GM23338 (cell line): ENCODE results near the gene INCA1. TPM values are rescaled to one million over a fixed set of nuclear protein-coding genes. Genes with fewer than 3 reads are reported as not detected.

Experiments
- EZH2phosphoT487 ChIP-seq: fragments of 200-600 bp; sonication (generic); IDR thresholded peaks from one replicate; pipeline ENCODE4 v1.8.1; 2018; ENCODE audit warnings: antibody characterized with exemption; ENCODE audit not compliant: unreplicated experiment
- JUNB ChIP-seq: IDR thresholded peaks from one replicate; pipeline ENCODE4 v1.6.1; 2016; ENCODE audit warnings: antibody characterized with exemption; ENCODE audit not compliant: unreplicated experiment
- POLR2AphosphoS5 ChIP-seq: IDR thresholded peaks from 2 replicates; pipeline ENCODE4 v1.6.1; 2016; ENCODE audit warnings: antibody characterized with exemption, low read depth
- STAT1 ChIP-seq: IDR thresholded peaks from one replicate; pipeline ENCODE4 v1.6.1; 2016; ENCODE audit warnings: antibody characterized with exemption; ENCODE audit not compliant: unreplicated experiment
- microRNA-seq: library from miRNA; unstranded; fragments of <30 nt; microRNA quantifications from one replicate; pipeline ENCODE4, GENCODE V29; 2017
- polyA plus RNA-seq: library from polyadenylated mRNA; unstranded; fragments of >200 nt; fragmentation: Nextera tagmentation; extraction: Ambion mirVana; gene quantifications from 2 replicates; pipeline ENCODE4 v1.2.1, GENCODE V29; 2016
- small RNA-seq: library from RNA; depleted of rRNA; stranded (forward); fragments of <200 nt; gene quantifications from one replicate; pipeline ENCODE3, GENCODE V24; 2014; ENCODE audit warnings: low replicate concordance
- total RNA-seq: library from RNA; depleted of rRNA; stranded (reverse); fragments of >200 nt; shearing (Covaris generic); gene quantifications from 2 replicates; pipeline ENCODE4 v1.2.3, GENCODE V29; 2014; rRNA removed
- TF ChIP-seq, protein P1 (sequence below): IDR thresholded peaks from one replicate; pipeline ENCODE4 v1.6.1; 2018; ENCODE audit warnings: antibody characterized with exemption; ENCODE audit not compliant: unreplicated experiment
- TF ChIP-seq, protein P2 (sequence below), 2 experiments: fragments of 200-600 bp in 1 of 2; sonication (generic) in 1 of 2; conservative IDR thresholded peaks; 2 replicates each; pipeline versions ENCODE4 v1.5.1 to v1.6.1; 2016 to 2017; ENCODE audit warnings: antibody characterized with exemption in 2 of 2, low read depth in 2 of 2, mild to moderate bottlenecking in 2 of 2, moderate library complexity in 1 of 2

Gene INCA1
- total and polyA plus RNA-seq, 2 experiments from 2014 or later = 1.3 TPM; not detected in 1

DNA sequence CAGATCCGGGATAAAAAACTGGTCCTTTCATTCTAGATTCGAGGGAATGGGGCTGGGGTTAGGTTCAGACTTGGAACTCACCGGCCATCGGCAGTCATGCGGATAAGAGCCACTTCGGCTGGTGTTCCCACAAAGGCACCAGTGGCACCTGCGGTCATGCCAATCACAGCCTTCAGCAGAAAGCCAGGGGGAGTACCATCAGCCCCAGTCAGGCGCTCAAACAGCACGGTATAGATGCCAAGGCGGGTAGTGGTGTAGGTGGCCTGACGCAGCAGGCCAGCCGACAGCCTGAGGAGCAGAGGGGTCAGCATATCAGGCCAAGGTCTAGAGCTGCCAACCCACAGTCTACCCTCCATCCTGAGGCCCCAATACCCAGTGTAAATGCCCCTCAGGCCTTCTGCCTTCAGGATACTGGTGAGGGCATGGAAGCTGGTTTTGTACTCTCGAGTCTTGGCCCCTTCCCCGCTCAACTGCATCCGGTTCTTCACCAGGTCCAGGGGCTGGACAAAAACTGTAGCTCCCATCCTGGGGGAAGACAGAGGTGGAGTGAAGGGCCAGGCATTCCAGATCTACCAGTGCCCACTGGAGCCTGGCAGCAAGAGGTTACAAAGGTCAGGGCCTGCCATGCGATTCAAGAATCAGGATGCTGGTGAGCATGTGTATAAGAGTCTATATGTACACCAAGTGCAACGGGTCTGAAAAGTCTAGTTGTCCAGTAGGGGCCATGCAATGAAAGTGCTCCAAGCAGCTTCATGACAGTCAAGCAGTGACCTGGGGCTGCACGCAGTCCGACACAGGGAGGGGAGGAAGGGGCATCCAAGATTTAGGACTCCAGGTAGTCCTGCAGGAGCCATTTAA is 58.4 kb downstream of the INCA1 start (continued):
- TF ChIP-seq, protein P1, sequence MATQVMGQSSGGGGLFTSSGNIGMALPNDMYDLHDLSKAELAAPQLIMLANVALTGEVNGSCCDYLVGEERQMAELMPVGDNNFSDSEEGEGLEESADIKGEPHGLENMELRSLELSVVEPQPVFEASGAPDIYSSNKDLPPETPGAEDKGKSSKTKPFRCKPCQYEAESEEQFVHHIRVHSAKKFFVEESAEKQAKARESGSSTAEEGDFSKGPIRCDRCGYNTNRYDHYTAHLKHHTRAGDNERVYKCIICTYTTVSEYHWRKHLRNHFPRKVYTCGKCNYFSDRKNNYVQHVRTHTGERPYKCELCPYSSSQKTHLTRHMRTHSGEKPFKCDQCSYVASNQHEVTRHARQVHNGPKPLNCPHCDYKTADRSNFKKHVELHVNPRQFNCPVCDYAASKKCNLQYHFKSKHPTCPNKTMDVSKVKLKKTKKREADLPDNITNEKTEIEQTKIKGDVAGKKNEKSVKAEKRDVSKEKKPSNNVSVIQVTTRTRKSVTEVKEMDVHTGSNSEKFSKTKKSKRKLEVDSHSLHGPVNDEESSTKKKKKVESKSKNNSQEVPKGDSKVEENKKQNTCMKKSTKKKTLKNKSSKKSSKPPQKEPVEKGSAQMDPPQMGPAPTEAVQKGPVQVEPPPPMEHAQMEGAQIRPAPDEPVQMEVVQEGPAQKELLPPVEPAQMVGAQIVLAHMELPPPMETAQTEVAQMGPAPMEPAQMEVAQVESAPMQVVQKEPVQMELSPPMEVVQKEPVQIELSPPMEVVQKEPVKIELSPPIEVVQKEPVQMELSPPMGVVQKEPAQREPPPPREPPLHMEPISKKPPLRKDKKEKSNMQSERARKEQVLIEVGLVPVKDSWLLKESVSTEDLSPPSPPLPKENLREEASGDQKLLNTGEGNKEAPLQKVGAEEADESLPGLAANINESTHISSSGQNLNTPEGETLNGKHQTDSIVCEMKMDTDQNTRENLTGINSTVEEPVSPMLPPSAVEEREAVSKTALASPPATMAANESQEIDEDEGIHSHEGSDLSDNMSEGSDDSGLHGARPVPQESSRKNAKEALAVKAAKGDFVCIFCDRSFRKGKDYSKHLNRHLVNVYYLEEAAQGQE = no peak
- TF ChIP-seq STAT1 (no peak), POLR2AphosphoS5 (no peak), JUNB (no peak), EZH2phosphoT487 (no peak)
- TF ChIP-seq, protein P2, sequence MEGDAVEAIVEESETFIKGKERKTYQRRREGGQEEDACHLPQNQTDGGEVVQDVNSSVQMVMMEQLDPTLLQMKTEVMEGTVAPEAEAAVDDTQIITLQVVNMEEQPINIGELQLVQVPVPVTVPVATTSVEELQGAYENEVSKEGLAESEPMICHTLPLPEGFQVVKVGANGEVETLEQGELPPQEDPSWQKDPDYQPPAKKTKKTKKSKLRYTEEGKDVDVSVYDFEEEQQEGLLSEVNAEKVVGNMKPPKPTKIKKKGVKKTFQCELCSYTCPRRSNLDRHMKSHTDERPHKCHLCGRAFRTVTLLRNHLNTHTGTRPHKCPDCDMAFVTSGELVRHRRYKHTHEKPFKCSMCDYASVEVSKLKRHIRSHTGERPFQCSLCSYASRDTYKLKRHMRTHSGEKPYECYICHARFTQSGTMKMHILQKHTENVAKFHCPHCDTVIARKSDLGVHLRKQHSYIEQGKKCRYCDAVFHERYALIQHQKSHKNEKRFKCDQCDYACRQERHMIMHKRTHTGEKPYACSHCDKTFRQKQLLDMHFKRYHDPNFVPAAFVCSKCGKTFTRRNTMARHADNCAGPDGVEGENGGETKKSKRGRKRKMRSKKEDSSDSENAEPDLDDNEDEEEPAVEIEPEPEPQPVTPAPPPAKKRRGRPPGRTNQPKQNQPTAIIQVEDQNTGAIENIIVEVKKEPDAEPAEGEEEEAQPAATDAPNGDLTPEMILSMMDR (conservative IDR thresholded peaks at IDR 0.05; ENCODE audit: low read depth in 2 of 2) = no peak

Small RNAs within 50 kb of the gene (microRNA-seq; reads per million reads assigned to microRNA genes)
- gene MIR6864 (not detected), gene MIR6865 (not detected)

Small RNAs within 50 kb of the gene (small RNA-seq; reads per million reads assigned to genes)
- not detected for gene MIR6864
- gene MIR6865 = not detected

Other genes starting within 250 kb of the INCA1 start
- not detected in 2 replicates for gene TM4SF5, start 225.6 kb downstream of the INCA1 start, total RNA-seq
- not detected in 2 replicates for gene TM4SF5, start 225.6 kb downstream of the INCA1 start, polyA plus RNA-seq
- 0.38 TPM in 1 of 2 replicates, not detected in the other for gene VMO1, start 211.2 kb downstream of the INCA1 start, total RNA-seq
- gene VMO1, start 211.2 kb downstream of the INCA1 start, polyA plus RNA-seq = 0.40 and 0.47 TPM in 2 replicates
- gene GLTPD2, start 208.6 kb downstream of the INCA1 start, total RNA-seq = 1.3 TPM in 1 of 2 replicates, not detected in the other
- gene GLTPD2, start 208.6 kb downstream of the INCA1 start, polyA plus RNA-seq = 0.33 and 0.47 TPM in 2 replicates
- gene PSMB6, start 201.4 kb downstream of the INCA1 start, total RNA-seq = 266 and 302 TPM in 2 replicates
- gene PSMB6, start 201.4 kb downstream of the INCA1 start, polyA plus RNA-seq = 465 and 502 TPM in 2 replicates
- 49.9 and 55.9 TPM in 2 replicates for gene PLD2, start 190.4 kb downstream of the INCA1 start, total RNA-seq
- gene PLD2, start 190.4 kb downstream of the INCA1 start, polyA plus RNA-seq = 20.2 and 22.1 TPM in 2 replicates
- 42.1 and 54.9 TPM in 2 replicates for gene MINK1, start 164.2 kb downstream of the INCA1 start, total RNA-seq
- gene MINK1, start 164.2 kb downstream of the INCA1 start, polyA plus RNA-seq = 17.3 and 19.4 TPM in 2 replicates
- gene C17orf107, start 98.0 kb downstream of the INCA1 start, total RNA-seq = 3.6 and 5.9 TPM in 2 replicates
- gene C17orf107, start 98.0 kb downstream of the INCA1 start, polyA plus RNA-seq = 0.78 and 1.9 TPM in 2 replicates
- gene CHRNE, start 94.4 kb downstream of the INCA1 start, total RNA-seq = 0.23 and 1.2 TPM in 2 replicates
- 0.24 and 0.50 TPM in 2 replicates for gene CHRNE, start 94.4 kb downstream of the INCA1 start, polyA plus RNA-seq
- gene GP1BA, start 65.2 kb downstream of the INCA1 start, total RNA-seq = not detected in 2 replicates
- 0.14 and 0.24 TPM in 2 replicates for gene GP1BA, start 65.2 kb downstream of the INCA1 start, polyA plus RNA-seq
- gene SLC25A11, start 57.5 kb downstream of the INCA1 start, total RNA-seq = 70.4 and 73.6 TPM in 2 replicates
- 35.7 and 37.8 TPM in 2 replicates for gene SLC25A11, start 57.5 kb downstream of the INCA1 start, polyA plus RNA-seq
- gene RNF167, start 57.3 kb downstream of the INCA1 start, total RNA-seq = 84.4 and 87.0 TPM in 2 replicates
- 60.1 and 61.2 TPM in 2 replicates for gene RNF167, start 57.3 kb downstream of the INCA1 start, polyA plus RNA-seq
- 1,702 and 2,002 TPM in 2 replicates for gene PFN1, start 49.0 kb downstream of the INCA1 start, total RNA-seq
- 3,646 and 3,709 TPM in 2 replicates for gene PFN1, start 49.0 kb downstream of the INCA1 start, polyA plus RNA-seq
- gene ENO3, start 46.4 kb downstream of the INCA1 start, total RNA-seq = 8.9 and 12.1 TPM in 2 replicates
- gene ENO3, start 46.4 kb downstream of the INCA1 start, polyA plus RNA-seq = 19.6 and 25.5 TPM in 2 replicates
- gene SPAG7, start 29.7 kb downstream of the INCA1 start, total RNA-seq = 77.9 and 85.3 TPM in 2 replicates
- gene SPAG7, start 29.7 kb downstream of the INCA1 start, polyA plus RNA-seq = 226 and 242 TPM in 2 replicates
- 3.3 and 4.4 TPM in 2 replicates for gene CAMTA2, start 9.8 kb downstream of the INCA1 start, total RNA-seq
- gene CAMTA2, start 9.8 kb downstream of the INCA1 start, polyA plus RNA-seq = 8.7 and 10.1 TPM in 2 replicates
- gene KIF1C, start 428 bp upstream of the INCA1 start, total RNA-seq = 56.4 and 61.4 TPM in 2 replicates
- 13.5 and 16.8 TPM in 2 replicates for gene KIF1C, start 428 bp upstream of the INCA1 start, polyA plus RNA-seq
- 0.63 and 1.3 TPM in 2 replicates for gene SLC52A1, start 37.9 kb upstream of the INCA1 start, total RNA-seq
- gene SLC52A1, start 37.9 kb upstream of the INCA1 start, polyA plus RNA-seq = 0.21 and 0.50 TPM in 2 replicates
- gene ZFP3, start 80.9 kb upstream of the INCA1 start, total RNA-seq = 0.93 and 1.6 TPM in 2 replicates
- gene ZFP3, start 80.9 kb upstream of the INCA1 start, polyA plus RNA-seq = 0.55 and 0.97 TPM in 2 replicates
- gene ZNF232, start 114.4 kb upstream of the INCA1 start, total RNA-seq = 24.1 and 24.8 TPM in 2 replicates
- 21.5 and 24.9 TPM in 2 replicates for gene ZNF232, start 114.4 kb upstream of the INCA1 start, polyA plus RNA-seq
- gene USP6, start 118.5 kb upstream of the INCA1 start, total RNA-seq = 0.94 and 1.1 TPM in 2 replicates
- gene USP6, start 118.5 kb upstream of the INCA1 start, polyA plus RNA-seq = 1.3 and 1.7 TPM in 2 replicates
- gene ZNF594, start 194.3 kb upstream of the INCA1 start, total RNA-seq = 15.6 and 16.2 TPM in 2 replicates
- 5.3 and 7.0 TPM in 2 replicates for gene ZNF594, start 194.3 kb upstream of the INCA1 start, polyA plus RNA-seq
- not detected in 2 replicates for gene SCIMP, start 237.3 kb upstream of the INCA1 start, total RNA-seq
- gene SCIMP, start 237.3 kb upstream of the INCA1 start, polyA plus RNA-seq = 0.24 and 0.36 TPM in 2 replicates